Measurements from ENCODE around the gene NPTX1.

NPTX1 gene

DNA sequence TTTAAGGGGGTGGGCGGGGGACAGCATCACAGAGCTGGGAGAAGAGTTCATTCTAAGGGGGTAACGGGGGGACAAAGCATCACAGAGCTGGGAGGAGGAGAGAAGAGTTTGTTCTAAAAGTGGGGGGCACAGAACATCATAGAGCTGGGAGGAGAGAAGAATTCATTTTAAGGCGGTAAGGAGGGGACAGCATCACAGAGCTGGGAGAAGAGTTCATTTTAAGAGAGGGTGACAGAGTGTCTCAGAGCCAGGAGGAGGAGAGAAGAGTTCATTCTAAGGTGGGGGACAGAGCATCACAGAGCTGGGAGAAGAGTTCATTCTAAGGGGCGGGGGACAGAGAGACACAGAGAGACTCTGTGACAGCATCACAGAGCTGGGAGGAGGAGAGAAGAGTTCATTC, 33.6 kb downstream of the NPTX1 start:
- DNase-seq = no peak

DNA sequence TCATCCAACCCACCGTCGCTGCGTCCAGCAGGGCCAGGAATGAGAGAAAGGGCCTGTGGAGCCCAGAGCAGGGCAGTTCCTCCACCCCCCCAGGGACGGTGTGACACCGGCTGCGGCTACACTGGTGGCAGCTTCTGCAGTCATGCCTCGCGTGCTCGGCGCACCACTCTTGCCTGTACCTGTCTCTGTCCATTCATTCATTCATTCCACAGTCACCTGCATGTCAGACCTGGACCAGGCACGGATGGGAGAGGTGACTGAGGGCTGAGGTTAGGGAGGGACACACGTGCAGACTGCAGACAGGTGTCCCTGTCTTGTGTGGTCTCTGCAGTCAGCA, 34.1 kb downstream of the NPTX1 start:
- DNase-seq = no peak

DNA sequence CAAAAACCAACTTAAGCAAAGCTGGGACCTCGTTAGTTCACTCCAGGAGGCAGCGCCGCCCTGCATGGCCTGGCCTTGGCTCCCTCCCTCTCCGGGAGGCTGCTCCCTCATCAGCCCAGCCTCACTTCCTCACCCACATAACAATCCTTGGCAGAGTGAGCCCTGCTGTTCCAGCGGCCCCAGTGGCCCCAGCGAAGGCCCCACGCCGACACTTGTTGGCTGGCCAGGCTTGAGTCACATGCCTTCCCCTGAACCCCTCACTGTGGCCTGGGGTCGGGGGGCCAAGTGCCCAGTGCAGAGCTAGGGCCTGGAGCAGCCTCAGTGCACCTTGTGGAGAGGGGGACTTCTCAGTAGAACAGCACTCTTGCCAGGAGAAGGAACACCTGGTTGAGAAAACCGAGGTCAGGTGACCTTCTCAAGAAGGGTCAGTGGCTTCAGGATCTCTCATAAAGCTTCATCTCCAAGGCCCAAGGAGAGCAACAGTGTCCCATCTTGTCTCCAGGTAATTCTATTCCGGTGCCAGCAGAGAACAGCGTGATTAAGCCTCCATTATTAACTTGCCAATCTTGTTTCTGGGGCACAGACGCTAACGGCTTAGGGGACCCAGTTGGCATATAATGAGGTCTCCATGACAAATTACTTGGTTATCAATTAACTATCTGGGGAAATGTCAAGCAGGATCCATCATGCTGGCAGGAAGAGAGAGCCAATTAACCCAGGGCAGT, 34.6 kb downstream of the NPTX1 start:
- DNase-seq = no peak

DNA sequence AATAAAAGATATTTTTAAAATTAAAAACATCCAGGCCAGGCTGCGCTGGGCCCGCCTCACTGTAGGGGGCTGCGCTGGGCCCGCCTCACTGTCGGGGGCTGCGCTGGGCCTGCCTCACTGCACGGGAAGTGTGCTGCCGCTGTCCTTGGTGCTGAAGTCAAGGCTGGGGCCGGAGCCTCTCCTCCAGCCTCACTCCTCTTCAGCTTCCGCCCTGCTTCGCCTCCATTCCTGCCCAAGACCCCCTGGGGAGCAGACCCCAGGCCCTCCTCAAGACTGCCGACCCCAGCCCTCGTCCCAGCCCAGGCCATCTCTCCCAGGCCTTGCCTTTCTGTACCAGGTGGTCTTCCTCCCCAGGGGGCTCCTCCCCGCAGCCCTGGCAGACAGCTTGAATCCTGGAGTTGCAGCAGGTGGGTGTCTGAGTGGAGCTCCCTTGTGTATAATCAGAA, 35.3 kb downstream of the NPTX1 start:
- no peak for DNase-seq

DNA sequence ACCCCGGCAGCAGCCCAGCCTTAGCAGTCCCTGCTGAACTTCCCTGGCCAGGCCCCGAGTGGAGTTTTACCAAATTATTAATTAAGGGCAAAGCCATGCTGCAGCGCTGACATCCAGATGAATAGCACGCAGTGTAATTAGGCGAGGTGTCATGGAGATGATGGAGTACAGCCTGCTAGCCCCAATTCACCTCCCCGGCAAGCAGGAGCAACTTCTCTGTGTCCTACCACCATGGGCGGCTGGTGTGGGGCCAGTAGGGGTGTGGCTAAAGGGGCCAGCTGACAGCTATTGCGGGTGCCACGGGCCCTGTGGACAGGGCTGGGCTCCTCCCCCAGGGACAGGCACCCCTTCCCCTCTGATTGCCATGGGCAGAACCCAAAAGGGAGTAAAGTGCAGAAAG, 36.9 kb downstream of the NPTX1 start:
- DNase-seq = no peak

DNA sequence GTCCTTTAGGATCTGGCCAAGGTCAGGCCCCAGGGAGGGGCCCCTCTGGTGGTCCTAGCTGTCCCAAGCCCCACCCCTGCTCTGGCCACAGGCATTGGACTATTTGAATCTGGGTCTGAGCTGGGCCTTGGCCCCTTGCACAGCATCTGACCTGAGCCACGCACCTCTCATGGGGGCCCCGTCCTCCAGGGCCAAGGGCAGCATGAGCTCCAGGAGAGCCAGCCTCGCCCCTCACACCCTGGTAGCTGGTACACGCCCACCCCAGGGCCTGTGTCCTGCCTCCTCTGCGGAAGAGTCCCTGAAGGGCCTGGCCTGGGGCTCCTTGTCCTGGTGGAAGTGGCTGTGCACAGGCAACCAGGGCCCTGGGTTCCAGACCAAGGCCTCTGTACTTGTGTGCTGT, 37.6 kb downstream of the NPTX1 start:
- no peak for DNase-seq

DNA sequence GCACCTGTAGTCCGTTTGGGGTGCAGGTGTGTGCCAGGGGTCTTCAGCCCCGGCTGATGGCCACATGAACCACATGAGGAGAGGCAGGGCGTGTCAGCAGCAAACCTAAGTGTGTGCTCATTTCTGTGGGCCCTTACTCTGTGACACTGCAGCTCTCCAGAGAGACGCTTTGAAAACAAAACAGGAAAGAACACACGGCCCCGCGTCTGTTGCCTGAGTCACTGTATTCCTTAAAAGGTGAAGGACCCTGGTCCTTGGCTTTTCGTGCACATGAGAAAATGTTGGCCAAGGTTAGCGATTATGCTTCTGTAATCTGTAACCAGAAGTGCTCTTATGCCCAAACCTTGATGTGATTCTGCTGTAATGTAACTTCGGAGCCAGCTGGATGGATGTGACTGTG, 38.9 kb downstream of the NPTX1 start:
- DNase-seq = no peak

DNA sequence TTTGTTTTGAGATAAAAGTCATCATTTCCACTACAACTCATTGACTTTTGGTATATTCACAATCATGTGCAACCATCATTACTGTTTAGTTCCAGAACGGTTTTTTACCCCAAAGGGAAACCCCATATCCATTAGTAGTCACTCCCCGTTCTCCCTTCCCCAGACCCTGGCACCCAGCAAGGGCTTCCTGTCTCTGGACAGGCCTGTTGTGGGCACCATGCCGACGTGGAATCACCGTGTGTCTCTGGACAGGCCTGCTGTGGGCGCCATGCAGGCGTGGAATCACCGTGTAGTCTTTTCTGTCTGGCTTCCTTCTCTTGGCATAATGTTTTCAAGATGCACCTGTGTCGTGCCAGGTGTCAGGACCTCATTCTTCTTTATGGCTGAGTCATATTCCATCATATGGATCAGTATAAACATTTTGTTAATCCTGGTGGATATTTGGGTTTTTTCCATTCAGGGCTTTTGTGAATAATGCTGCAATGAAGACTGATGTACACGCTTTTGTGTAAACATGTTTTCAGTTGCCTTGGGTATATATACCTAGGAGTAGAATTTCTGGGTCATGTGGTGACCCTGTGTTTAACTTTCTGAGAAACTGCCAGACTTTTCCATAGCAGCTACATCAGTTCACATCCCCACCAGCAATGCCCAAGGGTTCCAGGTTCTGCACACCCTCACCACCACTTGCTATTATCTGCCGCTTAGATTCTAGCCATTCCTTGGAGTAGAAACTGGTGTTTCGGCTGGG, 42.3 kb downstream of the NPTX1 start:
- no peak for DNase-seq

DNA sequence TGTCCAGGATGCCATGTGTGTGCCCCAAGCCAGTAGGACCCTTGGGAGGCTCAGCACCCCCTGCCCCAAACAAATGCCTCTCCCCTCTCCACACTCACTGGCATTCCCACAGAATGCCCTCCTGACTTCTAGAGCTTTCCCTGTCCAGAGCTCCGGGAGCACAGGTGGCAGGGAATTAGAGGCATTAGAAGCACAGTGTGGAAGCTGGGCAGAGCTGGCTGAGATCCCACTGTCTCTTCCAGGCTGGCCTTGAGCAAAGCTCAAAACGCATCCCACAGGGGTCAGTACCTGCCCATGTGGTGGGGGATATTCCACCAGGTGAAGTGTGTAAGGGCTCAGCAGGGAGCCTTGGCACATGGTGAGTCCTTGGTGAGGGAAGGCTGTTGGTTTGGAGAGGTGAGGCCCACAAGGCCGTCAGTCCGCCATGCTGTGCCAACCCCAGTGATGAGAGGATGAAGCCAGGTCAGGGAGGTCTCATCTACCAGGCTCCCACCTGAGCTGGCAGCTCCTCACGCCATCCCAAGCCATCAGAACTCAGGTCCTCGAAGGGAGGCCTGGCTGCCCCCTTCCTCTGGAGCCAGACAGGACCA, 43.4 kb downstream of the NPTX1 start:
- no peak for DNase-seq

DNA sequence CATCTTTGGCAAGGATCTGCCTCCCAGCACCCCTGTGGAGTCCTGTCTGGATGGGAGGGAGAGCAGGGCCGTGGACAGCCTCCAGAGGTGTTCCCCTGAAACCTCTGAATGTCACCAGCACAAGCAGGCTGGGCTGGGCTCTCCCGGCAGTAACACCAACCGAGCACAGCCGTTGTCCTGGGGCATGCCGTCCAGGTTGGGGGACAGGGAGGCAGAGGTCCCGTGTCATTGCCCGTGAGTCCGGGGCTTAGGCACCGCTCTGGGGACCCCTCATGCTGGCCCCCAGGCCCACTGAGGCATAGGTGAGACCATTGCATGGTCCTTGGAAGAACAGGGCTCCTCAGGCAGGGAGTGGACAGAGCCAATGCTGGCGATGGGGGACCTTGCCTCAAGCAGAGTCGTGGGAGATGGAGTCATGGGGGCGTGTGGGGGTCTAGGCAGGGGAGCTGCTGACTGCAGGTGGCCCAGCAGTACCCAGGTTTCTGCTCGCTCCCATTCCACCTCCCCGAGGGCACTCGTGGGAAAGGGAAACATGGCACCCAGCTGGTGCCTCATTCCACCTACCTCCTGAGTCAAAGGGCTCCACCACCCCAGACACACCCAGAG, 44.0 kb downstream of the NPTX1 start:
- no peak for DNase-seq

DNA sequence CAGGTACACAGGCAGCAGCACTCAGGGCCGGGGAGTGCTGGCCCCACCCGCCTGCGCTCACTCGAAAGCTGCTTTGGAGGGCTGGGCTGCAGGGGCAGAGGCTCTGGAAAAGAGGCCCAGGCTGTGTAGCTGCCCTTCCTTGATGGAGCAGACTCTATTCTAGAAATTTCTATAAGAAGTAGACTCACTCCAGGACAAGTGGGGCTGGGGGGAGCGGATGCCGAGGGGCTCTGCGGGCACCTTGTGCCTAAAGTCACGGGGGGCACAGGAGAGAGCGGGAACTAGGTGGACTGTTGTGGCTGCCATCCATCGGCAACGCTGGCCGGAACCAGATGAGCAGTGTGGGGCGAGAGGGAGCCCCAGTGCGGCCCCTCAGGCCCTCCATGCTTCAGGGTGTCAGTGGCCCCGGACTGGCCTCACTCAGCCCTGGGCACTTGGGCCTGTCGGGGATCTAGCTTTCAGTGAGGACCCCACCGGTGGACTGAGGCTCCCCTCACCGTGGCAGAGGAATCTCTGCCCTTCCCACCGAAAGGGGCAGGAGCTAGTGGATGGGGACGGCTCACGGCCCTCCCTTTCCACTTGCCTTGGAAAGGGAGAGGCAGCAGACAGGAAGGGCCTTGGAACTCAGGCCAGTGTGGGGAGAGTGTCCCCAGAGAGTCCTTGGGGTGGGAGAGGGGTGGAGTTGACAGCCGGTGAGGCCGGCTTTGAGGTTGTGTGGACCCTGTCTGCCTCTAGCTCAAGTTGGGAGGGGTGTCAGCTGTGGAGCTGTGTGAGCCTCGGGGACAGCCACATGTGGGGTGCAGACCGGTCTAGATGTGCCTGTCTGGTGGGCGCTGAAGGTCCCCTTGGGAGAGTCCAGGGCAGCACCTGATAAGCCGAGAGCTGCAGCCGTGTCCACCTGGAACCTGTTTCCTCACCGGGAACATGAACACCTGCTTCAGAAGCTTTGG, 44.9 kb downstream of the NPTX1 start:
- DNase-seq = no peak

DNA sequence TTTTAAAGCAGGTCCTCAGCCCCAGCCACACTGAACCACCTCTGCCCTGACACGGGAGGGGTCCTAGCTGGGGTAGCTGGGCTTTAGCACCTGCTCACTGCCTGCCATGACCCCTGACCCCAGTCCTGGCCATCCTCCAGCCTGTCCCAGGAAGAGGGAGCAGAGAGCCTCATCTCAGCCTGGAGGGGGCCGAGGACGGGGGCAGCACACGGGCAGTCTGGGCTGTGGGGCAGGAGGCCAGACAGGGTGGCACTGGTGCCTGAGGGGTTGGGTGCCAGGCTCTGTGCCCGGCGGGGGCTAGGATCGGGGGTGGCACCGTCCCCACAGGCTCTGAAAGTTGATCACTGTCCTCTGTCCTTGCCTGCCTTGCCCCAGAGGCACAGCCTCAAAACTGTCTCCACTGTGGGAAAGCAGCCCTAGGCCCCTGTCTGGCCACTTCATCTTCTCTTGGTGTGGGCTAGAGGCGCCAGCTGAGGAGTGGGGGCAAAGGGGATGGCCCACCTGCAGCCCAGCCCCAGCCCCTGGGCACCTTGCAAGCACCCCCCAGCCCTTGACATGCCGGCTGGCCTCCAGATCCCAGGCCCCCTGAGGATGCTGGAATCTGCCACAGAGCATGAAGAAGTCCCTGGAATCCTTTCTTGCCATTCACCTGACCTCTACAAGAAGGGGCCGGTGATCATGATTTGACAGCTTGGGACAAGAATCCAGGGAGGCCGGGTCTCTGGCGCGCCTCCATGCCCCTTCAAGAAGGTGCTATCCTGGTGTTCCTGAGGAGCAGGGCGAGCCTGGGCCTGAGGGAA, 45.8 kb downstream of the NPTX1 start:
- DNase-seq = no peak

DNA sequence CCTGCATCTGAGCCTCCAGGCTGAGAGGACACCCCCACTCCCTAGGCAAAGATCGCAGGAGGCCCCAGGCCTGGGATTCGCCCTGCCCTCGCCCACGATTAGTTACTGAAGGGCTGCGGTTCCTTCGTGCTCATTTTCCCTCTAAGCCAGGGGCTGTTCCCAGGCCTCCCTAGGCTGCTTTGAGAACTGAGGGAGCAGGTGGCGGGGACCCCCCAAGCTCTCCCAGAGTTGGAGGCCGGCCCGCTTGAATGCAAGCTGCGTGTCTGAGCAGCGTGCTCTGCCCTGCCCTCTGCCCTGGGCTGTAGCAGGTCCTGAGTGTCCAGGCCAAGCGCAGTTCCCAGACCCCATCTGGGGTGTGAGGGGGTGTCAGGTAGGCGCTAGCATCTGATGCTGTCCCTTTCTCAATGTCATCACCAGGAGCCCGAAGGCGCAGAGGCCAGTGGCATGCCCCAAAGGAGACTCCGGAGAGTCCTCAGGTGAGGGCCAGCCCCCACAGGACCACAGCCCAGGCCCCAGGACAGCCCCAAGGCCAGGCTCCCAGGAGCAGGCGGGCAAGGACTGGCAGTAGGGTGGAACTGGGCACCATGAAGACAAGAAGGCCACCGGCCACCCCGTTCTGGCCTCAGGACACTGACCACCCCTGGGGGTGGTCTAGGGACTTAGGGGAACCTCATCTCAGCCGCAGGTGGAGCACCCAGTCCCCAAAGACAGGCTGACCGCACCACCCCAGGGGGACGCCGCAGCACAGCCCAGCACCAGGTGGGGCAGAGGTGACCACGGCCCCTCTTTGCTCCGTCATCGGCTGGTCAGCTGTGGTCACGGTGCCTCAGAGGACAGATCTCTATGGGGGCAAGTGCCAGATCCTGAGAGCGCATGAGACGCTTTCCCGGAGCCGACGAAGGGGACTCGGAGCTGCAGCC, 46.8 kb downstream of the NPTX1 start:
- no peak for DNase-seq

DNA sequence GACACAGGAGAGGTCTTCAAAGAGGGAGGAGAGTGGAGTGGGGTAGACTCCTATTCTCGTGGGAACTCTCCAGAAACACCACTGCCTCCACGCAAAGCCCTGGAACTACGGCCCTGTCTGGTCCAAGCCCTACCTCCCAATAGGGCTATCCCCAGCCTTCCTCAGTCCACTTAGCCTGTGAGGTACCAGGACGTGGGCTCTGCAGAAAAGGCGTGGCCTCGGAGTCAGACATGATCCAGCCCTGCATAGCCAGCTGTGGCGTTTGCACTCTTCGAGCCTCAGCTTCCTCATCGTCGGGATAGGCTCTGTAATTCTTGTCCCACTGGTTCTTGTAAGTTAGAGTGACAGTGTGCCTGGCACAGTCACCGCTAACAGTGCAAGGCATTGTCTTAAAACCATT, 47.6 kb downstream of the NPTX1 start:
- DNase-seq = no peak

DNA sequence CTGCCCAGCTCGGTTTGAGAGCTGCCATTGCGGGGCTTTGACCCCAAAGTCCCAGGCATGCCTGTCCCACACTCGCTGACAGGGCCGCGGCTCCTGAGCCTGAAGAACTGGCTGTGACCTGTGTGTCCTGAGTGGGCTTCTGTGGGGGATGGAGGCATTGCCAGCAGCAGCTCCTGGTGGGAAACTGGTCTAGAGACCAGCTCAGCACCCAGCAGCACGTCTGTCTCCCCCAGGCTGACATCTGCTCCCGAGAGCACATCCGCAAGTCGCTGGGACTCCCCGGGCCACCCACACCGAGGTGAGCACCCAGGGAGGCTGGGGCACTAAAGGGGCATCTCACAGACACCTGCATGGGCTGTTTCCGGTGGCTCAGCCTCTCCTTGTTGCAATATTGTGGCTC, 48.0 kb downstream of the NPTX1 start:
- DNase-seq = no peak

DNA sequence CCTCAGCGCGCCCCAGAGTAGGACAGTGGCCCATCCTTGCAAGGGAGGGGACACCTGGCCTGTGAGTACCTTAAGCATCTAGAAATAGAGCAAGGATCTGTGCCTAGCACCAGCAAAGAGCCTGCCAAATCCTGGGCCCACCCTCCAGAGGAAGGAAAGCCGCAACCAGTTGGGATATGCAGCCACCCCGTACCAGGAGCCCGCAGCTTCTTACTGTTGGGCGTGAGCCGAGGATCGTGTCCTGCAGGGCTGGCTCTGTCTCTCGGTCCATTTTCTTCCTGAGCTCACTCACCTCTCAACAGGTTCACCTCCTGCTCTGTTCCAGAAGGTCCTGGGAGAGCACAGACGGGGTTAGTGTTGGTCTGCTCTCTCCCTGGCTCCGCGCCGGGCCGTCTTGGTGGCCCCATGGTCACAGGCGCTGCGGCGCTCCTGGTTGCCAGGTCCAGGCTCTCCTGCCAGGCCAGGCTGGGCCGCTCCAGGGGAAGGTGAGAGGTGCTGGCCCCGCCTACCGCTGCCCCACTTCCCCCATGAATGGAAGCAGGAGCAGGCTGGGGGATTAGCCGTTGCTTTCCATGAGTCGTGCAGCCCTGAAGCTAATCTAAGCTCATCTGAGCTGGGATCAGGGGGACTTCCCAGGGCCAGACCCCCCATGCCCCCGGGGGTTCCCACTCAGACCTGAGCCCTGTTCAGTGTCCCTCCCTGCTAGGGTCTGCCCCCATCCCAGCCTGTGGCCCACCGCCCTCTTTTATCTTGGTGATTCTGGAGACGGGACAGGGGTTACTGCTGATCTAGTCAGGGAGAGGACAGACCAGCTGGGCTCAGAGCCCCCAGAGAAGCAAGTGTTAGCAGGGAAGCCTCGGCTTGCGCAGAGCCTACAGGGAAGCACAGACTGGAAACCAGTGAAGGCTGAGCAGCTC, 48.8 kb downstream of the NPTX1 start:
- no peak for DNase-seq

DNA sequence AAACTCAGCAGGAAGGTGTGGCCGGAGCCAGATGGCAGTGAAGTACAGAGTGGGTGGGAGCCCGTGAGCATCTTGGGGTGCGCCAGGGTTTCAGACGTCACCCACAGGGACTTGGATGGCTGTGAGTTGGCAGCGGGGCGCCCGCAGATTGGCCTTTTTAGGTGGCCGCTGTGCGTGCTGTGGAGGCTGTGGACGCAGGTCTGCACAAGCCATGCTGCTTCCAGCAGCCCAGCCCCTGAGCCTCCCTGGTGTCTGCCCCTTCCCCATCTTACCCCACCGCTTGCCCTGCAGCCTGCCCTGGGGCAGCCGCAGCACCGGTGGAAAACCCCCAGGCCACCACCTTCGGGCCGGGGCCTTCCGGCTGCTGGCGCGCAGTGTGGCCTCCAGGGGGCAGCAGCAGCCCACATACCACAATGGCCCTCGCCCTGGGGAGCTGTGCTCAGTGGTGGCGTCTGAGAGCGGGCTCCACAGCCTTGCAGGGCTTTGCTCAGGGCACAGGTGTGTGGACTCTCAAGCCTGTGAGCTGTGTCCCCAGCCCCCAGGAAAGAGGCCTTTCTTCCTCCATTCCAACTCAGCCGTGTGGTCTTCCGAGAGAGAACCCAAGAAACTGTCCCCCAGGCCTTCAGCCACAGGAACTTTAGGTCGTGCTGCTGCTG, 49.6 kb downstream of the NPTX1 start:
- DNase-seq = peak; percentile 56

DNA sequence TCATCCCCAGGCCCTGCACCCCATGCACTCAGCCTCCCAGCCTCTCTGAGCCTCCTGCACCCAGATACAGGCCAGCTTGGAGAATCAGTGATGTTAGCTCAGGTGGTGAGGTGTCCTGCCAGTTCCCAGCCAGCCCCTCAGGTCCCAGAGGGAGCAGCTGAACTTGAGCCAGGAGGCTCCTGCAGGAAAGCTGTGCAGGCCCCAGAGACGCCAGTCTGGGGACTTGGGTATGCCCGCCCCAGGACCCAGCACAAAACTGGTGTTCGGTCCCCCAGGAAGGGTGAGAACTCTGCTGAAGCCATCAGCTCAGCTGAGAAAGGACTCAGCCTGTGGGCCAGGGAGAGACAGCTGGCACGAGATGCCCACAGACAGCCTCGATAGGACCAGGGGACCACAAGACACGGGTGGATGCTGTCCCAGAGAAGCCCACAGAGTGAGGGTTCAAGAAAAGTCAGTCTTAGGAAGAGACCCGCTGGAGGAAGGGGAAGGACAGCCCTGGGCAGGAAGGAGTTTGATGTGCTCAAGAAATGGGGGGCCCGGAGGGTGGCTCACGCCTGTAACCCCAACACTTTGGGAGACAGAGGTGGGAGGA, 50.5 kb downstream of the NPTX1 start:
- DNase-seq = no peak
